Small intestine (tissue), 7 donors: Measurements from ENCODE around the gene PREX1. TPM values are rescaled to one million over a fixed set of nuclear protein-coding genes. Genes with fewer than 3 reads are reported as not detected.
A peak's percentile ranks its signal among the peaks of the same experiment; 100 is the strongest.

Experiments used
- DNase-seq, 2 donors: peaks; one replicate each; pipeline versions ENCODE4 v3.0.0 to v3.0.0-alpha.2; 2013
- FAIRE-seq: peaks from 2 replicates; lab custom pipeline; 2012; peaks lifted over from hg19 to GRCh38; lab: Jason Lieb, UNC
- H3K27ac ChIP-seq, 3 donors: one replicate each; pipeline ENCODE4 v1.5.1; 2013; ENCODE audit warnings: low read length in 2 of 3, mild to moderate bottlenecking in 2 of 3, control low read depth in 1 of 3, inconsistent platforms in 1 of 3, low read depth in 1 of 3, moderate library complexity in 1 of 3
- H3K27me3 ChIP-seq, 3 donors: one replicate each; pipeline ENCODE4 v1.6.1; 2013; ENCODE audit warnings: low read length in 3 of 3, inconsistent platforms in 1 of 3; ENCODE audit not compliant: control insufficient read depth in 3 of 3, insufficient read depth in 3 of 3
- H3K36me3 ChIP-seq, 3 donors: one replicate each; pipeline ENCODE4 v1.6.1; 2013; ENCODE audit warnings: low read length in 3 of 3, inconsistent platforms in 1 of 3, low read depth in 1 of 3, mild to moderate bottlenecking in 1 of 3, moderate library complexity in 1 of 3; ENCODE audit not compliant: control insufficient read depth in 3 of 3, insufficient read depth in 2 of 3
- H3K4me1 ChIP-seq, 3 donors: one replicate each; pipeline ENCODE4 v1.6.1; 2013; ENCODE audit warnings: low read length in 2 of 3, inconsistent platforms in 1 of 3, low read depth in 1 of 3, mild to moderate bottlenecking in 1 of 3, moderate library complexity in 1 of 3; ENCODE audit not compliant: control insufficient read depth in 3 of 3, insufficient read depth in 2 of 3
- H3K4me3 ChIP-seq, 3 donors: one replicate each; pipeline ENCODE4 v1.5.1; 2013; ENCODE audit warnings: low read length in 3 of 3, control low read depth in 1 of 3, inconsistent platforms in 1 of 3, low read depth in 1 of 3, mild to moderate bottlenecking in 1 of 3, moderate library complexity in 1 of 3
- H3K9me3 ChIP-seq, 2 donors: one replicate each; pipeline ENCODE4 v1.6.1; 2013; ENCODE audit warnings: low read depth in 1 of 2, low read length in 1 of 2; ENCODE audit not compliant: control insufficient read depth in 2 of 2, insufficient read depth in 1 of 2
- WGBS, 3 donors: extraction: QIAGEN DNeasy Blood & Tissue Kit; methylation state at CpG; one replicate each; pipeline ENCODE4 v1.1.7; 2013; 5-methylcytosine and 5-hydroxymethylcytosine counted together
- polyA plus RNA-seq, 4 donors: library from polyadenylated mRNA; stranded (reverse) in 3 of 4; unstranded in 1 of 4; fragments of 200-250 nt in 3 of 4; fragments of 120-200 nt in 1 of 4; gene quantifications; one replicate each; pipeline versions ENCODE4 v1.2.1 to v1.2.3, GENCODE V29; 2013
- donor health status: healthy with polysubstance abuse.
- donor health status: control.
- donor health status: control.
- donor health status: Bipolar disorder and iron deficiency.
- donor health status: healthy.

The PREX1 gene
- polyA plus RNA-seq, 4 donors = 1.8 to 9.9 (median 8.0) TPM

DNA sequence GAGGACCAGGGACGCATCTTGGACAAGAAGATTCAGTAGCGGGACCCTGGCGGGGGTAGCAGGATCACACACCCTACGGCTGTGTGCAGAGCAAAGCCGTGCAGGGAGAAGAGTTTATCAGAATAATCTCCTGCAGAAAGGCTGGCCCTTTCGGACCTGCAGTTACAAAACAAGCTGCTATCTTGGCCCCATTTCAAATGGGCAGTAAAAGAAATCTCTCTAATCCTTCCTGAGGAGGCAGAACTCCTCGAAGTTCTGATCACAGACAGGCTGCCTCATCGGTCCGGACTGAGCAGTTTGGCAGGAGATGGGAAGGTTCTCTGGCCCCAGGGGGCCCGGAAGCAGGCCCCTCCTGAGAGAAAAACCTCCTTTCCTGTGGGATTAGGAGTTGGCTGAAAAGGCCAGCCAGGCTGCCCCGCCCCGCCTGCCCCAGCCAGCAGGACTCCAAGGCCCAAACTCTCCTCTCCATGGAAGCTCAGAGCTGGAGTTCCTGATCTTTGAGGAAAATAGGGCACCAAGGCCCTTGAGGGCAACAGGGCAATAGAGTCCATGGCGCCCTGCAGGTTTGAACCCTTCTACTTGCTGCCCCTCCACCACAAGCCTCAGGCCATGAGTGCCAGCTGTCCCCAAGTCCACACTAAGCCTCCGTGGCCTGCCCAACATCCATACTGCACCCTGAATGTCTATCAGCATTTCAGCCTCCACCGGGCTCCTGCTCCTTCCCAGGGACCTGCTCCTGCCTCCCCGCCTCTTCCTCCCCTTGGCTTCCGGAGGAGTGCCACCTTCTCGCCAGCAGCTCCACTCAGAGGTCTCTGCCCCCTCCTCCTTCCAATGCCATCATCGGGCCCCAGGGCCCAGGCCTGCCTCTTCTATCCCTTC, 141.3 kb downstream of the PREX1 start:
- H3K36me3 ChIP-seq = peaks cover 0 to 15% (median 0%) of the 10 kb centered on the region in 3 donors
- DNase-seq (peak in 1 of 2 donors; percentile 49), FAIRE-seq (no peak)
- H3K9me3 ChIP-seq = peaks cover 0 to 4% of the 10 kb centered on the region in 2 donors
- WGBS, 3 donors = 35 to 60% (median 58%) methylated on average over 18 to 19 of the region's 19 CpGs
- peaks cover 0 to 42% (median 5%) of the 10 kb centered on the region in 3 donors for H3K4me1 ChIP-seq
- H3K27me3 ChIP-seq = no peaks in the 10 kb centered on the region
- H3K27ac ChIP-seq = no peak overlapping the region
- H3K4me3 ChIP-seq = no peak overlapping the region

DNA sequence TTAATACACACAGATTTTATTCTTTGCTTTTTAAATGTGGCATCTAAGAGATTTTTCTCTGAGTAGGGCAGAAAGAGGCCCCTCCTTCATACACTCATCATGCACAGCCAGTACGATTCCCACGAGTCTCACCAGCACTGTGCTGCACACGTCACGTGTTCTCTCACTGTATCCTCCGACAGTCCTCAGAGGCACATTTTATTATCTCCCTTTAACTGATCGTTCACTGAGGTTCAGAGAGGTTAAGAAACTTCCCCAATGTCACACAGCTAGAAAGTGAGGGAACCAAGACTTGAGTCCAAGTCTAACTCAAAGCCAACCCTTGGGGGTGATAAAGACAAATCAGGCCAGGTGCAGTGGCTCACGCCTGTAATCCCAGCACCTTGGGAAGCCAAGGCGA, 142.5 kb downstream of the PREX1 start:
- Histone ChIP-seq H3K27me3 (no peaks in the 10 kb centered on the region), H3K27ac (no peak overlapping the region), H3K9me3 (peaks cover 0 to 4% of the 10 kb centered on the region in 2 donors), H3K36me3 (peaks cover 0 to 15% (median 0%) of the 10 kb centered on the region in 3 donors), H3K4me3 (no peak overlapping the region), H3K4me1 (peaks cover 0 to 35% (median 5%) of the 10 kb centered on the region in 3 donors)
- WGBS, 3 donors = 75 to 83% (median 83%) methylated on average over 8 of the region's 8 CpGs
- DNase-seq (no peak), FAIRE-seq (no peak)

DNA sequence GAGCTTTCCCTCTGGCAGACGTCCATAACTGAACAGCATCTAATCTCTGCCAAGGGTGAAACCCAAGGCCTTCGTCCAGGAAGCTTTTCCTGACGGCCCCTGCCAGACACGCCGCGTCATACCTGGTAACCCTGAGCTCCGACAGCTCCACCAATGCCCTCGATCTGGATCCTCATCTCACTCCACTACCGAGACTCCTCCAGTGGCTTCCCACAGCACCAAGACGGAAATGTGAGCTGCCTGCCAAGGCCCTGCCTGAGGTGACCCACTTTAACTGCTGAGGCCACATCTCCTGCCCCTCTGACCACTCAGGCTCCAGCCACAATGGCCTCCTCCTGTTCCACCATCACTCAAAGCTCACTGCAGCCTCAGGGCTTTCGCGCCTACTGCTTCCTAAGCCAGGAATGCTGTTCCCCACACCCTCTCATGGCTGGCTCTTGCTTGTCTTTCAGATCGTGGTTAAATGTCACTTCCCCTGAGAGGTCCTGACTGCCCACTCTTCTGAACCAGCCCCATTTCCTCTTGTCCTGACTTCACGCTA, 143.2 kb downstream of the PREX1 start:
- H3K4me1 ChIP-seq = peaks cover 0 to 40% (median 5%) of the 10 kb centered on the region in 3 donors
- FAIRE-seq (no peak), DNase-seq (peak in 1 of 2 donors; percentile 39)
- no peaks in the 10 kb centered on the region for H3K27me3 ChIP-seq
- H3K4me3 ChIP-seq = no peak overlapping the region
- H3K9me3 ChIP-seq = peaks cover 0 to 4% of the 10 kb centered on the region in 2 donors
- WGBS, 3 donors = 36 to 63% (median 47%) methylated on average over 14 of the region's 14 CpGs
- H3K36me3 ChIP-seq = peaks cover 0 to 18% (median 0%) of the 10 kb centered on the region in 3 donors
- no peak overlapping the region for H3K27ac ChIP-seq

DNA sequence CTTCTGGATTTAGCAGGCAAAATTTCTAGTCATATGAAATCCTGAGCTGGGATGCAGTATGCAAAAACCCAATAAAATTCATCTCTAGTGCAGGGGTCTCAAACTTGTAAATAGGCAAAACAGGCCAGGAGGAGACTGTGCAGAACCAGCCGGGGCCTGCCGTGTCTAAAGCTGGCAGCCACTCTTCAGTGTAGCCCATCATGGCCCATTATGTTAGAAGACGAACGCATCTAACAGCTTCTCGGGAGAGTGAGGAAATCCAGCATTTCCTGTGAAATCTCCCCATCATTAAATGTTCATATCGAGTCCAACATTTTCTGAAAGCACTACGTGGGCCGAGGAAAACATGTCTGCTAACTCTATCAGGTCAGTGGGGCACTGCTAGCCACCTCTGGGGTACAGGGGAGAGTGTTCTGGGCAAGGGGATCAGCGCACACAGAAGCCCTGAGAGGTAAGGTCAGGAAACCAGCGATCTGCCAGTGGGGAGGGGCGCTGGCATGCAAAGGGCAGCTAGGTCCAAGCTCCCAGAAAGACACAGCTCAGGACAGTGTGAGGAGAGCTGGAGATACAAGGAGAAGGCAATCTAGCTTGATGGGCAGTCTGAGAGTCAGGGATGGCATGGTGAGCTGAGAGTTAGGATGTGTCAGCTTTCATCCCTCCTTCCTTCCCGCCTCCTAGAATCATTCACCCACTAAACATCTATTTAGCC, 144.2 kb downstream of the PREX1 start:
- Histone ChIP-seq H3K36me3 (peaks cover 0 to 24% (median 0%) of the 10 kb centered on the region in 3 donors), H3K4me3 (no peak overlapping the region), H3K9me3 (peaks cover 0 to 4% of the 10 kb centered on the region in 2 donors), H3K27me3 (no peaks in the 10 kb centered on the region), H3K4me1 (peaks cover 0 to 40% (median 5%) of the 10 kb centered on the region in 3 donors), H3K27ac (peak overlapping the region in 1 of 3 donors; percentile 79)
- FAIRE-seq = no peak
- 70 to 76% (median 73%) methylated on average over 12 of the region's 12 CpGs for WGBS, 3 donors
- no peak for DNase-seq

DNA sequence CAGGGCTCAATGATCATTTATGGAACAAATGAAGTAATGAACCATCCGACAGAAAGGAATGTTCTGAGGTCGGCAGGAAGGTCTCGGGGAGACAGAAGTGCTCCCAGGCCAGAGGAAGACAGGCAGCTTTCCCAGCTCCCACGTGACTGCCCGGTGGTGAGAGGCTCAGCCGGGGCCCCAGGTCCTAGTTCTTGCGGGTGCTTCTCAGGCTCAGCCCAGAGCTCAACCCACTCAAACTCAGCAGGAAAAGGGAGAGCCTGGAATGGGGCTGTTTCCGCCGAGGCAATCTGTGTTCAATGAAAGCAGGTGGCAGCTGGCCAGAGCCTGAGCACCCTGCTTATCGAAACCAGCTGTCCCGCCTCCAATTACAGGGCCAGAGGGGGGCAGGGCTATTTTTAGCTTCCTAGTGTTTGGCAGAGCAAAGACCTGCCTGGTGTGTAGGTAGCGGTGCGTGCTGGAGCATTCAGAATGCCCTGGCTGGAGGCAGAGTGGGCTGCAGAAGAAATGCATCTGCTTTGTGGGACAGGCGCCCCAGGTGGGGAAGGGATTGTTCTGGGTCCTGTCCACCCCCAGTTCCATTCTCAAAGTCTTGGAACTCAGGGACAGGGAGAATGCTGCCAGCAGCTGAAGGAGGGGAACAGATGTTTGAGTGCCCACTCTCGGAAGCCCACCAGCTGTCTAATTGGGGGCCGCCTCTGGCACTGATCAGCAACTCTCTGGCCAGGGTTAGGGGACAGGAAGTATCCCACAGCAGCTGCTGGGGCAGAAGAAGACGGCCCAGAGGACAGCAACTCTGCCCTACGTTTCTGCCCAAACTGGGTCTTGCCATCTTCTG, 145.1 kb downstream of the PREX1 start:
- FAIRE-seq (no peak), DNase-seq (peak; percentile 89)
- H3K36me3 ChIP-seq = peaks cover 0 to 21% (median 0%) of the 10 kb centered on the region in 3 donors
- H3K9me3 ChIP-seq = no peaks in the 10 kb centered on the region
- H3K4me1 ChIP-seq = peaks cover 0 to 40% (median 5%) of the 10 kb centered on the region in 3 donors
- peak overlapping the region in 2 of 3 donors; percentile 50 to 79 for H3K27ac ChIP-seq
- WGBS, 3 donors = 13 to 34% (median 27%) methylated on average over 18 of the region's 18 CpGs
- no peaks in the 10 kb centered on the region for H3K27me3 ChIP-seq
- no peak overlapping the region for H3K4me3 ChIP-seq

DNA sequence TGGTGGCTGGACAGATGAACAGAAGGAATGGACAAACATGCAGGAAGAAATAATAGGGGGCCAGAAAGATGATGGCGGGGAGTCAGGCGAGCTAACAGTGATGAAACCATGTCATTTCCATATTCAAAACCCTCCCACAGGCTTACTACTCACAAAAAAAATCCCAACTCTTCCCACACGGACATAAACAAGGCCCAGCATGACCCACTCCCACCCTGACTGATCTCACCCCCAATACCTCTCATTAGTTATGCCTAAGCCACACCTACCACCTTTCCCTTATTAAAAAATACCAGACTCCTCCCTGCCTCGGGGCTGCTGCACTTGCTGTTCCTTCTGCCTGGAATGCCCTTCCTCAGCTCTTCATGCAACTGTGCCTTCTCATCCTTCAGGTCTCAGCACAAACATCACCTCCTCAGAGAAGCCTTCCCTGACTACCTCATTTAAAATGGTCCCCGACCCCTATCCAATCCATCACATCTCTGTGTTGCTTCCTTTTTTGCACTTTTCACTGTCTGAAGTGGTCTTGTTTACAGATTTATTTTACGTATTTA, 145.8 kb downstream of the PREX1 start:
- Histone ChIP-seq H3K27ac (peak overlapping the region in 2 of 3 donors; percentile 50 to 79), H3K4me1 (peaks cover 0 to 40% (median 5%) of the 10 kb centered on the region in 3 donors), H3K4me3 (no peak overlapping the region), H3K36me3 (peaks cover 0 to 23% (median 0%) of the 10 kb centered on the region in 3 donors), H3K27me3 (no peaks in the 10 kb centered on the region), H3K9me3 (no peaks in the 10 kb centered on the region)
- DNase-seq (no peak), FAIRE-seq (no peak)
- 65 to 77% (median 68%) methylated on average over 6 of the region's 6 CpGs for WGBS, 3 donors

DNA sequence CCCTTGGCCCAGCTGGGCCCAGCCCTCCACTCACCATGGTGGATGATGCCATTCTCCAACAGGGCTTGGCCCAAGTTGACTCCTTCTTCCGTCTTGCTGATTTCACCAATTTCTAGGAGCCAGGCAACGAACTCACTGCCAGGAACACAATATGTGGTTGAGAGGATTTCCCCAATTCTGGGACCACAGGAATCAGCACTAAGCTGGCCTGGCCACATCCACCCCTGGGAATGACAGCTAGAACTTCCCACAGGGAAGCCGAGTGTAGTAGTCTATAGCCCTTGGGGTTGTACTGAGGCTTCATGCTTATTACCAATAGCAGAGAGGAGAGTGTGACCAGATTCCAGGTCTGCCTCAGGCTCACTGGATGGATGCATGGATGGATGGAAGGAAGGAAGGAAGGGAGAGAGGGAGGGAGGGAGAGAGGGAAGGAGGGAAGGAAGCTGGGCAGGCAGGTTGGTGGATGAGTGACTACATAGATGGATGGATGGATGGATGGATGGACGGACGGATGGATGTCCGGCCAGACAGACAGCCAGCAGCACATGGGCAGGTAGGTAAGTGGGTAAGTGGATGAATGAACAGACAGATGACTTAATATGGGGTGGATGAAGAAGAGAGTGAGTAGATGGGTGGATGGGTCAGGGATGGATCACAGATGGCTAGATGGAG, 146.5 kb downstream of the PREX1 start:
- Histone ChIP-seq H3K27ac (peak overlapping the region in 1 of 3 donors; percentile 50), H3K9me3 (no peaks in the 10 kb centered on the region), H3K27me3 (no peaks in the 10 kb centered on the region), H3K36me3 (peaks cover 0 to 27% (median 0%) of the 10 kb centered on the region in 3 donors), H3K4me3 (no peak overlapping the region), H3K4me1 (peaks cover 0 to 34% (median 5%) of the 10 kb centered on the region in 3 donors)
- no peak for FAIRE-seq
- no peak for DNase-seq
- 74 to 85% (median 75%) methylated on average over 6 of the region's 6 CpGs for WGBS, 3 donors
